C4-2B (cell line): Measurements from ENCODE around the gene L3MBTL4.

ENCODE experiments used
- H3K27ac ChIP-seq: fragments of 450-650 bp; 2 replicates; pipeline ENCODE4 v1.5.1; 2017
- CTCF ChIP-seq: fragments of 450-650 bp; conservative IDR thresholded peaks from 2 replicates; pipeline ENCODE4 v1.5.1; 2017; ENCODE audit warnings: mild to moderate bottlenecking
- ZFX ChIP-seq: fragments of 450-650 bp; IDR thresholded peaks from 2 replicates; pipeline ENCODE4 v1.6.1; 2017

The L3MBTL4 gene

DNA sequence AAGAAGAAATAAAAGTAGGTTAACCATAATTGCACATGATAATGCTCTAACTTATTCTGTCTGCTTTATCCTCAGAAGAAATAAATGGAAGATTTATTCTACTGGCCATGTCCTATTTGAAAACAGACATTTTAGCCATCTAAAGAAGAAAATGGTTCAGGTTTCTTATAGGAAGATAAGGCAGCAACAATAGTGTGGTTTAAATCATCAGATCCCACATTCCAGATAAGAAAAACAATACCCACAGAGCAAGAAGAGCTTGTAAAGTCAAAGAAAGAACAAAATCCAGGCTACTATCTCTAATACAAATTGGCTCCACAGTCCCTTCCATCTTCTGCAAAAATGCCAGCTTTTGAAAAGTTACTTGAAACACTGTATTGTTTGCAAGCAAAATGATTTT is 49.3 kb downstream of the L3MBTL4 start:
- TF ChIP-seq ZFX = no peak
- TF ChIP-seq CTCF = no peak

DNA sequence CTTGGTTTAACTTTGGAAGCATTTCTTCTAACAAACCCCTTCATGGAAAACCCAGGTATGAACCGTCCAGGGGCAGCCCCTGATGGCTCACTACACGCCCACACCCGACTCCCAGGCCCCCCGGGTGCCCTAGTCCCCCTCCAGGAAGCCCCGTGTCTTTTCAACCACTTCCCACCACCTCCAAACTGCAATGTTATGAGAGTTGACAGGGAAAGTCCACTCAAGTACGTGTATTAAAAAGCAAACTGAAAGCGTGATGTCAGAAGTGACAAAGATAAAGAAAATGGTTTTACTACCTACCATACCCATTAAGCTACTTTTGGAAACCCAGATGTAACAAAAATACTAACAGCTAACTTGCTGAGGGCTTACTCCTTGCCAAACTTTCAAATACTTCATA is 51.5 kb downstream of the L3MBTL4 start:
- no peak for TF ChIP-seq CTCF
- no peak for TF ChIP-seq ZFX
- no peak overlapping the region for H3K27ac ChIP-seq

More for the DNA sequence above, 49.3 kb downstream of the L3MBTL4 start:
- H3K27ac ChIP-seq = no peak overlapping the region

GRCh38 chr18:6362559-6363129 is 52.1 kb downstream of the L3MBTL4 start:
- TF ChIP-seq CTCF = no peak
- no peak for TF ChIP-seq ZFX
- no peak overlapping the region for H3K27ac ChIP-seq

DNA sequence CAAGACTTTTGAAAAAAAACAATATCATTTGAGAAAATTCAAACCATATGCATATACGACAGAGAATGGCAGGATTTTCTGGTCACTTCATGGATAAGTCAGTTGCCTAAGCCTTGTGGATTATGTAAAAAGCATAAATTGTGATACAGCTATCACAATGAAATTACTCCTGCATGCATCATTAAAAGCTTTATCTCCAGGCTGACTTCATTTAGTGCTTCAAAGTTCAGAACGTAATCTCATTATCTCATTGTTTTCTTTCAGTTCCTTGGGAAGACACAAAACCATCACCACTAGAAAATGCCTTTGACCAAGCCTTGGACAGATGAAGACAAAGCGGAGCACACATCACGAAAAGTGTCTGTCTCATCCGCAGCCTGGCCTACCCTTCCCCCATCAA is 57.0 kb downstream of the L3MBTL4 start:
- no peak overlapping the region for H3K27ac ChIP-seq
- TF ChIP-seq CTCF = no peak
- TF ChIP-seq ZFX = no peak

GRCh38 chr18:6355789-6356589 is 58.7 kb downstream of the L3MBTL4 start:
- H3K27ac ChIP-seq = no peak overlapping the region
- no peak for TF ChIP-seq CTCF
- TF ChIP-seq ZFX = no peak

DNA sequence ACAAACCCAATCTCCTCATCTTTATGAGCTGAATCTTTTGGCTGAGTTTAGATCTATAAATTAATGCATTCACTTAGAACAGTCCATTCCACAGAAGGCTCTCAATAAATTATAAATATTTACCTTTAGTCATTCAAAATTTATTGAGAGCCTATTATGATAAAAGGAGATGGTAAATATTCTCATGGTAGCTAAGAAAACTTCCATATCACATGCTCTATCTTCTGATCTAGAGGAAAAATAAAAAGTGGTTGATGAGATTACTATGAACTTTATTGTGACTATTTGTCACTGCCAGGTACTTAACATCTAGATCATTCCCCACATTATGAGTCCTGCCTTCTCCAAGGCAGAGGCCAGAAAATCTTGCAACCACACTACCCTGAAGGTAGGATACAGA is 62.4 kb downstream of the L3MBTL4 start:
- no peak overlapping the region for H3K27ac ChIP-seq
- TF ChIP-seq ZFX (no peak), CTCF (no peak)

- H3K27ac ChIP-seq = no peak overlapping the region
- TF ChIP-seq CTCF = no peak
- TF ChIP-seq ZFX = no peak
Measured at GRCh38 chr18:6342990-6343389, 71.7 kb downstream of the L3MBTL4 start.
